Cardiac fibroblast (primary cell): ENCODE measurements around the gene BAZ2B.
A peak's percentile ranks its signal among the peaks of the same experiment; 100 is the strongest.

Experiments used
- DNase-seq, 2 donors: peaks; one replicate each; pipeline versions ENCODE4 v3.0.0 to v3.0.0-alpha.2; 2010; ENCODE audit warnings: low read depth in 2 of 2
- H3K4me3 ChIP-seq, 2 donors: replicated peaks in 1 of 2; 1 replicate in 1 of 2; 2 replicates in 1 of 2; pipeline ENCODE4 v1.5.1; 2011; ENCODE audit warnings: low read depth in 2 of 2, low read length in 2 of 2, mild to moderate bottlenecking in 2 of 2, moderate library complexity in 1 of 2
- TF ChIP-seq, protein P1 (sequence below): IDR thresholded peaks from one replicate; pipeline ENCODE4 v1.5.1; 2011; ENCODE audit warnings: low read depth, mild to moderate bottlenecking, low read length, inconsistent platforms

BAZ2B gene

DNA sequence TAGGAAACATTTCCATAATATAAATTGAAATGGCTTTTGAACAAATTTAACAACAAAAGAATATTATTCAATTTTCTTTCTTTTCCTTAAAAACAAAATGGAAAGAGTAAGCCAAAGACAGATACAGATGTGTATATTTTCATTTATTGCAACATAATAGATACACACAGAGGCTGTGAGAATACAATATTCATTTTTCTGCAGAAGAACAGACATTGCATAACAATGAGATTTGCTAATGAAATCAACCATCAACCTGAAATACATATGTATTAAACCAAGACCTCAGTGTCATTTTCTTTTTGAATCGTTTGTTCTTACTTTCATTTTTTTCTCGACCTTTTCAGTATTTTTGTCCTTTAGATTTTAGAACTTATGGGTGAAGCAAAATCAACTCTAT lies 95.1 kb downstream of the BAZ2B start:
- no peak for DNase-seq
- TF ChIP-seq, protein P1, sequence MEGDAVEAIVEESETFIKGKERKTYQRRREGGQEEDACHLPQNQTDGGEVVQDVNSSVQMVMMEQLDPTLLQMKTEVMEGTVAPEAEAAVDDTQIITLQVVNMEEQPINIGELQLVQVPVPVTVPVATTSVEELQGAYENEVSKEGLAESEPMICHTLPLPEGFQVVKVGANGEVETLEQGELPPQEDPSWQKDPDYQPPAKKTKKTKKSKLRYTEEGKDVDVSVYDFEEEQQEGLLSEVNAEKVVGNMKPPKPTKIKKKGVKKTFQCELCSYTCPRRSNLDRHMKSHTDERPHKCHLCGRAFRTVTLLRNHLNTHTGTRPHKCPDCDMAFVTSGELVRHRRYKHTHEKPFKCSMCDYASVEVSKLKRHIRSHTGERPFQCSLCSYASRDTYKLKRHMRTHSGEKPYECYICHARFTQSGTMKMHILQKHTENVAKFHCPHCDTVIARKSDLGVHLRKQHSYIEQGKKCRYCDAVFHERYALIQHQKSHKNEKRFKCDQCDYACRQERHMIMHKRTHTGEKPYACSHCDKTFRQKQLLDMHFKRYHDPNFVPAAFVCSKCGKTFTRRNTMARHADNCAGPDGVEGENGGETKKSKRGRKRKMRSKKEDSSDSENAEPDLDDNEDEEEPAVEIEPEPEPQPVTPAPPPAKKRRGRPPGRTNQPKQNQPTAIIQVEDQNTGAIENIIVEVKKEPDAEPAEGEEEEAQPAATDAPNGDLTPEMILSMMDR, result no peak
- H3K4me3 ChIP-seq, result no peak overlapping the region

GRCh38 chr2:159518321-159519005 lies 97.9 kb downstream of the BAZ2B start:
- TF ChIP-seq, protein P1, result no peak
- no peak overlapping the region for H3K4me3 ChIP-seq
- DNase-seq, result no peak

- peak overlapping the region; percentile 19 to 50 for H3K4me3 ChIP-seq
- TF ChIP-seq, protein P1, result no peak
- DNase-seq, result peak; percentile 40 to 56
Measured at GRCh38 chr2:159516241-159516758, 100.0 kb downstream of the BAZ2B start.

- peak in 1 of 2 donors; percentile 19 for DNase-seq
- no peak overlapping the region for H3K4me3 ChIP-seq
- TF ChIP-seq, protein P1, result no peak
Measured at GRCh38 chr2:159515441-159515840, 100.9 kb downstream of the BAZ2B start.

DNA sequence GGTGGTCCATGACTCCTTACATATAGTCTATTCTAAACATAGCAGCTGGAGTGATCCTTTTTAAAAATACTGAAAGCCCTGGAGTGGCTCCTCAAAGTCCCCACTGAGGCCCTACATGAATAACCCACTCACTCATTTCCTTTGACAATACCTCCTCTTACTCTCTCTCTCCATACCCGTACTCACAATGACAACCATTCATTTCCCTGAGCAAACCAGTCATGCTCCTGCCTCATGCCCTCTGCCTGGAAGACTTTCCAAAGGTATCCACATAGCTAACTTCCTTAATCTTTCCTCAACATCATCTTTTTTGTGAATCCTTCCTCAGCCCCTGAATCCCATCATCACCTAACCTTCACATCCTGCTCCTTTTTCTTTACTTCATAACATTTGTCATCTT lies 102.6 kb downstream of the BAZ2B start:
- H3K4me3 ChIP-seq, result no peak overlapping the region
- no peak for DNase-seq
- TF ChIP-seq, protein P1, result no peak

DNA sequence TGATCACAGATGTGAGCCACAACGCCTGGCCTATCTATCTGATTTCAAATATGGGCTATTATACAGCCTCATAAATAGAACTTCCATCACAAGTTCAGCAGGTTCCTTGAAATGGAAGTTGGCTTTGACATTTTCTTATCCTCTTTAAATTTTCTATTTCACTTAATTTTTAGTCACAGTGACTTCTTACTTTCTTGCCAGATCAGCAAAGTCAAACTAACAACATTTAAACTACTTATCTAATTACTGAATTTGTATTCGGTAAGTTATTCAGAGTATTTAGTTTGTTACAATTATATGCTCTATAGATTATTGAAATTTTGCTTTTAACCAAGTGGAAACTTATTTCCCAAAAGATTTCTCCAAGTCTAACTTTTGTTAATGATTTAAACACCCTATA lies 108.2 kb downstream of the BAZ2B start:
- H3K4me3 ChIP-seq, result no peak overlapping the region
- no peak for DNase-seq
- TF ChIP-seq, protein P1, result no peak
